K562 (cell line): ENCODE results near the gene ADGRE1. TPM values are rescaled to one million over a fixed set of nuclear protein-coding genes. Genes with fewer than 3 reads are reported as not detected.

Experiments used
- CREB1 ChIP-seq, 2 experiments: sonication (generic) in 1 of 2; formaldehyde crosslinking in 1 of 2; IDR thresholded peaks; 2 replicates each; pipeline versions ENCODE4 v1.6.1 to v1.8.0; 2012 to 2022; ENCODE audit warnings: inconsistent platforms in 1 of 2, mild to moderate bottlenecking in 1 of 2, missing genetic modification reagents in 1 of 2, moderate library complexity in 1 of 2
- CREM ChIP-seq: IDR thresholded peaks from 2 replicates; pipeline ENCODE4 v1.6.1; 2014; ENCODE audit warnings: antibody characterized with exemption, low read depth
- DEAF1 ChIP-seq: fragments of 450-650 bp; formaldehyde crosslinking; IDR thresholded peaks from 2 replicates; pipeline ENCODE4 v1.4.0; 2020; ENCODE audit warnings: mild to moderate bottlenecking, moderate library complexity
- EHMT2 ChIP-seq: fragments of 450-650 bp; IDR thresholded peaks from 2 replicates; pipeline ENCODE4 v1.6.1; 2018; ENCODE audit warnings: antibody characterized with exemption
- ELF1 ChIP-seq: fragments of 200-800 bp; sonication (Bioruptor generic); IDR thresholded peaks from 2 replicates; pipeline ENCODE4 v1.6.1; 2016; ENCODE audit warnings: missing genetic modification characterization, missing compliant biosample characterization
- HNRNPH1 ChIP-seq: fragments of 200-400 bp; formaldehyde crosslinking; optimal IDR thresholded peaks from 2 replicates; pipeline ENCODE3; 2017; ENCODE audit warnings: low read depth, mild to moderate bottlenecking, low read length, moderate library complexity
- L3MBTL2 ChIP-seq: fragments of 450-650 bp; IDR thresholded peaks from 2 replicates; pipeline ENCODE4 v1.6.1; 2016; ENCODE audit warnings: mild to moderate bottlenecking, moderate library complexity
- MYC ChIP-seq, 2 experiments: fragments of 250-450 bp in 1 of 2; sonication (Bioruptor Pico) in 1 of 2; IDR thresholded peaks; 2 replicates each; pipeline versions ENCODE4 v1.5.1 to v1.6.1; 2012 to 2021; ENCODE audit warnings: low read depth in 2 of 2, borderline replicate concordance in 1 of 2, improper control_type of control experiment in 1 of 2, low read length in 1 of 2, mild to moderate bottlenecking in 1 of 2, moderate library complexity in 1 of 2
- NBN ChIP-seq: fragments of 450-650 bp; IDR thresholded peaks from 2 replicates; pipeline ENCODE4 v1.6.1; 2016; ENCODE audit warnings: low read depth, mild to moderate bottlenecking
- NFRKB ChIP-seq: fragments of 450-650 bp; IDR thresholded peaks from 2 replicates; pipeline ENCODE4 v1.6.1; 2016; ENCODE audit warnings: low read depth
- NFYB ChIP-seq: IDR thresholded peaks from 2 replicates; pipeline ENCODE4 v1.6.1; 2011; ENCODE audit warnings: mild to moderate bottlenecking, moderate library complexity; ENCODE audit not compliant: insufficient read length; ENCODE audit errors: extremely low read depth
- RBM25 ChIP-seq: fragments of 200-400 bp; formaldehyde crosslinking; IDR thresholded peaks from 2 replicates; pipeline ENCODE4 v1.6.1; 2018; ENCODE audit warnings: low read length, low read depth, moderate library complexity; ENCODE audit not compliant: severe bottlenecking
- RBM34 ChIP-seq: fragments of 200-400 bp; formaldehyde crosslinking; IDR thresholded peaks from 2 replicates; pipeline ENCODE4 v1.6.1; 2018; ENCODE audit warnings: low read length, borderline replicate concordance; ENCODE audit not compliant: insufficient read depth
- THRA ChIP-seq: fragments of 450-650 bp; IDR thresholded peaks from 2 replicates; pipeline ENCODE4 v1.6.1; 2017; ENCODE audit warnings: mild to moderate bottlenecking, moderate library complexity
- YY1 ChIP-seq, 3 experiments: IDR thresholded peaks; 2 replicates each; pipeline ENCODE4 v1.6.1; 2011; ENCODE audit warnings: low read length in 2 of 3, mild to moderate bottlenecking in 2 of 3, moderate library complexity in 2 of 3, borderline replicate concordance in 1 of 3, control low read depth in 1 of 3, low read depth in 1 of 3; ENCODE audit not compliant: insufficient read depth in 3 of 3, insufficient replicate concordance in 2 of 3, control insufficient read depth in 1 of 3, insufficient read length in 1 of 3; ENCODE audit errors: extremely low read depth in 1 of 3
- ZNF232 ChIP-seq: sonication (generic); formaldehyde crosslinking; IDR thresholded peaks from 2 replicates; pipeline ENCODE4 v1.8.0; 2022; ENCODE audit warnings: mild to moderate bottlenecking, missing genetic modification reagents
- ZNF24 ChIP-seq: fragments of 450-650 bp; IDR thresholded peaks from 2 replicates; pipeline ENCODE4 v1.6.1; 2016
- polyA plus RNA-seq, 8 experiments: library from polyadenylated mRNA; depleted of rRNA in 4 of 8; stranded (reverse) in 5 of 8; unstranded in 3 of 8; fragments of >200 nt; fragmentation: Nextera tagmentation in 2 of 8; fragmentation: Illumina TruSeq in 1 of 8; extraction: Ambion mirVana in 2 of 8; extraction: Trizol in 1 of 8; gene quantifications; 2 replicates each; pipeline versions ENCODE4 v1.2.1 to v1.2.3, GENCODE V29; 2011 to 2014; ENCODE audit warnings: inconsistent platforms in 1 of 8, missing spikeins in 1 of 8
- total RNA-seq, 7 experiments: library from RNA; depleted of rRNA in 6 of 7; stranded (reverse); fragments of >200 nt in 6 of 7; fragmentation: Illumina TruSeq in 2 of 7; extraction: Trizol in 2 of 7; gene quantifications; 2 replicates each; pipeline versions ENCODE4 v1.2.1 to v1.2.3, GENCODE V29; 2011 to 2021; ENCODE audit warnings: low replicate concordance in 1 of 7
- TF ChIP-seq, protein P1 (sequence below): IDR thresholded peaks from 2 replicates; pipeline ENCODE4 v1.6.1; 2012; ENCODE audit warnings: low read depth, low read length, improper control_type of control experiment, borderline replicate concordance
- TF ChIP-seq, protein P2 (sequence below): fragments of 450-650 bp; formaldehyde crosslinking; IDR thresholded peaks from 2 replicates; pipeline ENCODE4 v1.4.0; 2020; ENCODE audit warnings: mild to moderate bottlenecking, mixed read lengths
- TF ChIP-seq, protein P3 (sequence below): sonication (generic); formaldehyde crosslinking; IDR thresholded peaks from 2 replicates; pipeline ENCODE4 v1.9.0; 2022; ENCODE audit warnings: mild to moderate bottlenecking, missing genetic modification reagents

The ADGRE1 gene
- total and polyA plus RNA-seq, 9 of the 15 experiments (the other 6 are each of a cell fraction or from before 2014, with no cell fraction given): 0.09 to 0.49 (median 0.25) TPM; not detected in 1

DNA sequence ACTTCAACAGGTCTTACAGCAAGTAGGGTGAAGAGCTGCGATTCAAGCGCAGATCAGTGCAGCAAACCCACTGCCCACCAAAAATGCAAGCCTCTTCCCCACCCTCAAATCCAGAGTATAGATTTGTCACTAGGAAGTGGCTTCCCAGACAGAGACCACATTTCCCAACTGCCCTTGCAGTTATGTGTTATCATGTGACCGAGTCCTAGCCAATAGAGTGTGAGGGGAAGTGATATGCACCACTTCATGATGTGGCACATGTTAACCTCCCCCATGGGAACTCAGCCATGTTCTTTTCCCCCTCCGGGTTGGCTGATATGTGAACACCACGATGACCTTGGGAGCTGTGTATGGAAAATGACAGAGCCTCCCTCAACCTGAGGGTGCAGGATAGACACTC is 83.1 kb downstream of the ADGRE1 start (continued):
- TF ChIP-seq, protein P1, sequence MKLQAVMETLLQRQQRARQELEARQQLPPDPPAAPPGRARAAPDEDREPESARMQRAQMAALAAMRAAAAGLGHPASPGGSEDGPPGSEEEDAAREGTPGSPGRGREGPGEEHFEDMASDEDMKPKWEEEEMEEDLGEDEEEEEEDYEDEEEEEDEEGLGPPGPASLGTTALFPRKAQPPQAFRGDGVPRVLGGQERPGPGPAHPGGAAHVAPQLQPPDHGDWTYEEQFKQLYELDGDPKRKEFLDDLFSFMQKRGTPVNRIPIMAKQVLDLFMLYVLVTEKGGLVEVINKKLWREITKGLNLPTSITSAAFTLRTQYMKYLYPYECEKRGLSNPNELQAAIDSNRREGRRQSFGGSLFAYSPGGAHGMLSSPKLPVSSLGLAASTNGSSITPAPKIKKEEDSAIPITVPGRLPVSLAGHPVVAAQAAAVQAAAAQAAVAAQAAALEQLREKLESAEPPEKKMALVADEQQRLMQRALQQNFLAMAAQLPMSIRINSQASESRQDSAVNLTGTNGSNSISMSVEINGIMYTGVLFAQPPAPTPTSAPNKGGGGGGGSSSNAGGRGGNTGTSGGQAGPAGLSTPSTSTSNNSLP: no peak
- TF ChIP-seq THRA (no peak), NBN (no peak), CREM (0 out of 2 replicates have a peak, but pooled peaks have one; percentile 13), MYC (IDR thresholded peaks at IDR 0.05; ENCODE audit: low read depth, low read length) (peak; percentile 47; the same call in 1 of the 2 replicates), MYC (CRISPR knock-in tag; IDR thresholded peaks at IDR 0.05; ENCODE audit: borderline replicate concordance, low read depth) (no peak), EHMT2 (peak; percentile 82; the same call in 1 of the 2 replicates), DEAF1 (CRISPR knock-in tag) (no peak), NFYB (peak; percentile 86), ZNF24 (no peak), YY1 (IDR thresholded peaks at IDR 0.05; ENCODE audit: borderline replicate concordance in 1 of 3, control insufficient read depth in 1 of 3, extremely low read depth in 1 of 3, insufficient read depth in 3 of 3, insufficient read length in 1 of 3, insufficient replicate concordance in 2 of 3, low read depth in 1 of 3, low read length in 2 of 3) (peak in 1 of 3 experiments; percentile 63), L3MBTL2 (peak; percentile 98), RBM25 (peak; percentile 17), HNRNPH1 (no peak), ELF1 (tag) (0 out of 2 replicates have a peak, but pooled peaks have one; percentile 58), RBM34 (no peak), CREB1 (IDR thresholded peaks at IDR 0.05) (no peak), CREB1 (CRISPR knock-in tag; IDR thresholded peaks at IDR 0.05) (no peak), ZNF232 (CRISPR knock-in tag) (no peak), NFRKB (no peak)
- TF ChIP-seq, protein P2, sequence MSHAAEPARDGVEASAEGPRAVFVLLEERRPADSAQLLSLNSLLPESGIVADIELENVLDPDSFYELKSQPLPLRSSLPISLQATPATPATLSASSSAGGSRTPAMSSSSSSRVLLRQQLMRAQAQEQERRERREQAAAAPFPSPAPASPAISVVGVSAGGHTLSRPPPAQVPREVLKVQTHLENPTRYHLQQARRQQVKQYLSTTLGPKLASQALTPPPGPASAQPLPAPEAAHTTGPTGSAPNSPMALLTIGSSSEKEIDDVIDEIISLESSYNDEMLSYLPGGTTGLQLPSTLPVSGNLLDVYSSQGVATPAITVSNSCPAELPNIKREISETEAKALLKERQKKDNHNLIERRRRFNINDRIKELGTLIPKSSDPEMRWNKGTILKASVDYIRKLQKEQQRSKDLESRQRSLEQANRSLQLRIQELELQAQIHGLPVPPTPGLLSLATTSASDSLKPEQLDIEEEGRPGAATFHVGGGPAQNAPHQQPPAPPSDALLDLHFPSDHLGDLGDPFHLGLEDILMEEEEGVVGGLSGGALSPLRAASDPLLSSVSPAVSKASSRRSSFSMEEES (CRISPR knock-in tag): peak; percentile 20
- TF ChIP-seq, protein P3, sequence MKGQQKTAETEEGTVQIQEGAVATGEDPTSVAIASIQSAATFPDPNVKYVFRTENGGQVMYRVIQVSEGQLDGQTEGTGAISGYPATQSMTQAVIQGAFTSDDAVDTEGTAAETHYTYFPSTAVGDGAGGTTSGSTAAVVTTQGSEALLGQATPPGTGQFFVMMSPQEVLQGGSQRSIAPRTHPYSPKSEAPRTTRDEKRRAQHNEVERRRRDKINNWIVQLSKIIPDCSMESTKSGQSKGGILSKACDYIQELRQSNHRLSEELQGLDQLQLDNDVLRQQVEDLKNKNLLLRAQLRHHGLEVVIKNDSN (CRISPR knock-in tag): peak; percentile 69
